GM10847 (cell line): ENCODE data around the gene TMEM156.

Experiments used
- POLR2A ChIP-seq: IDR thresholded peaks from 2 replicates; pipeline ENCODE4 v1.6.1; 2011; ENCODE audit not compliant: insufficient read length; ENCODE audit errors: extremely low read depth

The TMEM156 gene

DNA sequence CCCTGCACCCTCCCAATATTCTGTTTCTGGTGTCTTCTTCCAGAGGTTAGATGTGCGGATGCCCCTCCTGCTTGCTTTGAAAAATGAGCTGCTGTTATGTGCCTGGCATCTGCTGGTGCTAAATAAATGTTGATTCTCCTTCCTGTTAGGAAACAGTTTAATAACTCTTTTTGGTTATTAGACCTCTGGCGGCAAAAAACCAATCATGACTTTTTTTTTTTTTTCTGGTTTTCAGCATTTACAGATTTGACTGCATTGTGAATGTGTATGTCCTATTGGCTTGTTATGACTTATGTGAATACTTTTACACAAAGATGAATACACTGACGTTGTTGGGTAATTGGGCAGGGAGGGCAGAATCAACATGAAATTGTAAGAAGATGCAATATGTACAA lies 13.6 kb upstream of the TMEM156 start:
- no peak for TF ChIP-seq POLR2A

GRCh38 chr4:39044956-39045826 lies 13.0 kb upstream of the TMEM156 start:
- TF ChIP-seq POLR2A = no peak

DNA sequence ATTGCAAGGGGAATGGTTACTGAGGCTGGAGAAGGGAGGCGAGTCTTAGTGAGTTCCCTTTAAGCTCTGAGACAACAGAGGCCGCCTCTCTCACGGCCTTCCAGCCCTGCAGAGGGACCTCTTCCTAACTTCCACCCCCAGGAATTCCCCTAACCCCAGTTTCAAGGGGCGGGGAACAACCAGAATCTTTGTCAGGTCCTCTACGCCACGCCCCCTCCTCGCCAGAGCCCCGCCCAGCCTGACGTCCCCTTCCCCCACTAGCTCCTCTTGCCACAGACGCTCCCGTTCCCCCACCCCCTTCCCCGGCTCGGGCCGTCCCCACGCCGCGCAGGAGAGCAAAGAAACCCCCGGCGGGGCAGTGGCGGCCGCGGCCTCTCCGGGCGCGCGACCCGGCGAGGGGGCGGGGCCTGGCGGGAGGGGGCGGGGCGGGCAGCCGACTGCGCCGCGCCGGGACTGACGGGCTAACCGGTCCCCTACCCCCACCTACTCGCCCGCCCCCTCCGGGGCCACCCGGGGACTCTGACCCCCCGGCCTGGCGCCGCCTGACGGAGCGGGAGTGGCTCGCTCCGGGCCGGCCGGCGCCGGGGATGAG lies 12.3 kb upstream of the TMEM156 start:
- TF ChIP-seq POLR2A = peak; percentile 30

DNA sequence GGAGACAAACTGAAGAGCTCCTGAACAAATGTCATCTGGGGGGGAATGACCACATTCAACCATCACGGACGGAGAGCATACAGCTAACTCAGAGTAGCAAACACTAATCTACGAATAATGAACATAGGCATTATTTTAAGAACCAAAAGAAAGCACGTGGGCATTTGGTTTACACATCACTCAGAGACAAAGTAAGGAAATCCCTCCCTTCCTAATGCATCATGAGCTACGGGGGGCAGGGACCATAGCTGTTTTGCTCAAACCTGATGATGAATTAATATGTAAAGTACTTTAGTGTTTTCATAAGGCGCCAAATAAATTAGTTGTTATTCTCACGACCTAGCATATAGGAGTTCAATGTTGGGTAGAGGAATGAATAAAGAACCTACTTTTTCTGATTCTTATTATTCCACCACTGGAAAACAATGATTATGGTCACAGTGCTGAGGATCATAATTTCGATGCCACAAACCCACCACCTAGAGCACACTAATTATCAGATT lies 11.7 kb upstream of the TMEM156 start:
- no peak for TF ChIP-seq POLR2A

GRCh38 chr4:39043058-39043860 lies 11.1 kb upstream of the TMEM156 start:
- TF ChIP-seq POLR2A = no peak

GRCh38 chr4:39042366-39042765 lies 10.2 kb upstream of the TMEM156 start:
- no peak for TF ChIP-seq POLR2A

DNA sequence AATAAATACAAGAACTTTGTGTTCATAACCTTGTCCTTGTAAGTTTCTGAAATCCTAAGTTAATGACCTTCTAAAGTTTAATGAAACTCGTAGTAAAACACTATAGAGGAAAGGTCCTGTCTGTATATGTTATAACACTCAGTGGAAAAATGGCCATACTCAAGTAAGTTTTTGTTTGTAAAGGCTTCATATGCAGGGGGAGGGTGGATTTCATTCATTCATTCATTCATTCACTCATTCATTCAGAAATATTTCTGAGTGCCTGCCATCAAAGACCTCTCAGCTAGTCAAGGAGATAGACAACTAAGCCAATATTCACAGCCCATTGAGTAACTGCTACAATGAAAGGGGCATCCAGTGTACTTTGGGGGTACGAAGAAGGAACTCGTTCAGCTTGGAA lies 6.9 kb upstream of the TMEM156 start:
- TF ChIP-seq POLR2A = no peak

DNA sequence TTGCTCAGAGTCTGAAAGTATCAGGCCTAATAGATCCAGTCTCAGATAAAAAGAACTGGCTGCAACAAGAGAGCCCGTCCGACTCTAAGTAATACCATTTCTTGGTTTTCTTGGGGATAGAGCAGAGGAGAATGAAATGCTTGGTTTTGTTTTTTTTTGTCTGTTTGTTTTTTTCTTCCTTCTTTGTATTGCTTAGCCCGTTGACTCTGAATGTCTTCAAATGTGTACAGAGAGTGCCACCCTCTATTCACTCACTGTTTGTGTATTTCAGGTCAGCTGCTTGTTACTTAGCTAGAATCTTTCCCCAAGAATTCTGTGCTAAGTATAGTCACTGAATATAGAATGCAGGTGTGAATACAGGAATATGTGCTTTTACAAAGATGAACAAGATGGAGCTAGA lies 5.7 kb upstream of the TMEM156 start:
- no peak for TF ChIP-seq POLR2A

DNA sequence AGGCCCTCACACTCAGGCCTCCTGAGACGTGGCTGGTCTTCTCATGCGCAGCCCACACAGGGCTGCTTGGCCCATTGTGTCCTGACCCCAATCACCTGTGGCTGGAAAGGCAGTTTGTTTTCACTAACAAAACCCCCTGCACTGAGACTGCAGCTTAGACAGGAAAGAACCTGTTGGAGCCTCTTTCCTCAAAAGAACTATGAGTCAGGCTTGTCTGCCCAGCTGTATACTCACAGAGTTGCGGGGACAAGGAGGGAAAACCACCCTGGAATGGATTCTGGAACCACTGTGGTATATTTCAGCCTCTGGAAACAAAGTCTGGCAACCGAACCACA lies 5.2 kb upstream of the TMEM156 start:
- TF ChIP-seq POLR2A = no peak

GRCh38 chr4:39036172-39036571 lies 4.0 kb upstream of the TMEM156 start:
- no peak for TF ChIP-seq POLR2A

DNA sequence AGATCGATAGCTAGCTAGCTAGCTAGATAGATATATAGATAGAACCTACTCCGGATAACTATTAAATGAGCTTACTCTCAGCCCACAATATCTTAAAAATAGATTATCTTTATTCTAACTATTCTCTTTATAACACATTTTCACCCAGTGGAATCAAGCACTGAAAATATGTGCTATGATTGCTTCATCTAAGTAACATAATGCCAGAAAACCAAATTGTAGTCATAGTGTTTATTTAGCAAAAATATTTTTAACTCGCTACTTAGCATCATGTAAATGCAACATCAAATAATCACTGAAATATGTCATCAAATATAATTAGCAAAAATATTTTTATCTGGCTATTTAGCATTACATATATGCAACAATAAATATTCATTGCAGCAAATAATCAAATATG lies 1.5 kb downstream of the TMEM156 start:
- no peak for TF ChIP-seq POLR2A

- TF ChIP-seq POLR2A = no peak
Measured at GRCh38 chr4:39029752-39030694, 2.2 kb downstream of the TMEM156 start.

- no peak for TF ChIP-seq POLR2A
Measured at GRCh38 chr4:39026096-39026495, 6.1 kb downstream of the TMEM156 start.

GRCh38 chr4:39025552-39026085 lies 6.6 kb downstream of the TMEM156 start:
- TF ChIP-seq POLR2A = no peak
